Lower leg skin (tissue), 3 donors: Measurements from ENCODE around the gene ASPN.

Experiments
- CTCF ChIP-seq, 3 donors: fragments of 450-650 bp; IDR thresholded peaks; one replicate each; pipeline ENCODE4 v1.5.1; 2016; ENCODE audit warnings: antibody characterized with exemption in 3 of 3, mild to moderate bottlenecking in 3 of 3, moderate library complexity in 2 of 3
- POLR2A ChIP-seq, 2 donors: fragments of 450-650 bp; IDR thresholded peaks; one replicate each; pipeline ENCODE4 v1.6.1; 2016 to 2017; ENCODE audit warnings: antibody characterized with exemption in 2 of 2, mild to moderate bottlenecking in 1 of 2, moderate library complexity in 1 of 2

- TF ChIP-seq POLR2A (IDR thresholded peaks at IDR 0.05) (no peak), CTCF (IDR thresholded peaks at IDR 0.05) (no peak)
These were observed 1.2 kb downstream of the ASPN start for GRCh38 chr9:92480986-92481633.
